ENCODE data around the gene SDF4.
"Not testable (repeated sequence)": the region's sequence is repeated elsewhere in the genome, so short reads cannot be mapped to it uniquely, and the experiment has no call there.

The SDF4 gene

DNA sequence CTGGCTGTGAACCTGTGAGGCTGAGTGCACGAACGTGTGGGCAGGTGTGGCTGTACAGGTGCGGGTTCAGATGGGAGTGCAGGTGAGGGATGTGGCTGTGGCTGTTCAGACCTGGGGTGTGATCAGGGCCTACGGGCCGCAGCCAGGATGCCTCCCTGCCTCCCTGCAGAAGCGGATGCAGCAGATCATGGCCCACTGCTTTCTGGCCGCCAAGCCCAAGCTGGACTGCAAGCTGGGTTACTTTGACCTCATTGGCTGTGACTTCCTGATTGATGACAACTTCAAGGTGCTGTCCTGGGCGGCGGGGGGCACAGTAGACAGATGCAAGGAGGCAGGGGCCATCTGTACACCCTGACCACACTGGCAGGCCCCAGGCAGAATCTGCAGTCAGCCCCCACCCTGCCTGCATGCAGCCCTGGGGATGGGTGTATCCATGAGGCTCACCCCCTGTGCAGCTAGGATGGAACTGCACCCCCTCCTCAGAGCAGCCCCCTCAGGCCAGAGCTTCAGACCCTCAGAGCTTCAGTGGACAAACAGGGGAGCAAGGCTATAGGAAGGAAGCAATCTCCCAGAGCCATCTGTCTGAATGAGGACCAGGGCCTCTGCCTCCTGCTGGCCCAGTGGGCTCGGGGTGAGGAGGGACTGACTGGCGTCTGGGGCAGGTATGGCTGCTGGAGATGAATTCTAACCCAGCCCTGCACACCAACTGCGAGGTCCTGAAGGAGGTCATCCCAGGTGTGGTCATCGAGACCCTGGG is 35.2 kb downstream of the SDF4 start:
- no peak for DNase-seq

DNA sequence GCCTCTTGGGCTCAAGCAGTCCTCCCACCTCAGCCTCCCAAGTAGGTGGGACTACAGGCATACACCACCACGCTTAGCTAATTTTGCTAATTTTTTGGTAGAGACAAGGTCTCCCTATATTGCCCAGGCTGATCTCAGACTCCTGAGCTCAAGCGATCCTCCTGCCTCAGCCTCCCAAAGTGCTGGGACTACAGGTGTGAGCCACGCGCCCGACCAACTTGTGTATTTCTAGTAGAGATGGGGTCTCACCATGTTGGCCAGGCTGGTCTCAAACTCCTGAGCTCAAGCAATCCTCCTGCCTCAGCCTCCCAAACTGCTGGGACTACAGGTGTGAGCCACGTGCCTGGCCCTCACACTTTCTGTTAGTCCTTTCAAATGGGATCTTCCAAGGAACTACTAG is 36.1 kb downstream of the SDF4 start:
- not testable (repeated sequence) for DNase-seq

DNA sequence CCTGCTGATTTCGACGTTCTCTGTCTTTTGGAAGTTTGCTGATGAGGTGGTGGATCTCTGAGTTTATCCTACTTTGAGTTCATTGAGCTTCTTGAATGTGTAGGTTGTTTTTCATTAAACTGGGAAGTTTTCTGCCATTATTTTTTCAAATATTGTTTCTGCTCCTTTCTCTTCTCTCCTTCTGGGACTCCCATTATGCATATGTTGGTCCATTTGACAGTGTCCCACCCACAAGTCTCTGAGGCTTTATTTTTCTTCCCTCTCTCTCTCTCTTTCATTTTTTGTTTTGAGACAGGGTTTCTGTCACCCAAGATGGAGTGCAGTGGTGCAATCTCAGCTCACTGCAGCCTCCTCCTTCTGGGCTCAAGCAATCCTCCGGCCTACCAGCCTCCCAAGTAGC is 37.1 kb downstream of the SDF4 start:
- DNase-seq, result no peak

DNA sequence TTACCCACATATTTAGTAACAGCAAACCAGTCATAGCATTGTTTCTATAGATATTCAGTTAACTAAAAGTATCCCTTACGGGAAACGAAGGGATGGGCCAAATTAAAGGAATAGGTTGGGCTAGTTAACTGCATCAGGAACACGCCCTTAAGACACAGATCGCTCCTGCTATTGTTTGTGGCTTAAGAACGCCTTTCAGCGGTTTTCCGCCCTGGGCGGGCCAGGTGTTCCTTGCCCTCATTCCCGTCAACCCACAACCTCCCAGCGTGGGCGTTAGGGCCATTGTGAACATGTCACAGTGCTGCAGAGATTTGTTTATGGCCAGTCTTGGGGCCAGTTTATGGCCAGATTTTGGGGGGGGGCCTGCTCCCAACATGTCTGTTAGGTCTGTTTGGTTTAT is 40.1 kb downstream of the SDF4 start:
- no peak for DNase-seq

DNA sequence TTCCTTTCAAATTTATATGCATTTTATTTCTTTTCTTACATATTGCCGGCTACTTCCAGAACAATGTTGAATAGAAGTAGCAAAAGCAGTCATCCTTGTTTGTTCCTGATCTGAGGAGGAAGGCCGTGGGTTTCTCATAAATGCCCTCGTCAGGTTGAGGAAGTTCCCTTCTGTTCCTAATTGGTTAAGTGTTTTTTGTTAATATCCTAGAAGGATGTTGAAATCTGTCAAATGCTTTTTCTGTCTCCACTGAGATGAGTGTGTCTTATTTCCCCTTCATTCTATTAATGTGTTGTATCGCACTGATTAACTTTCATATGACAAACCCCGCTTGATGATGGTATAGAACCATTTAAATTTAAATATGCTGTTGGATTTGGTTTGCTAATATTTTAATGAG is 42.7 kb downstream of the SDF4 start:
- DNase-seq, result no peak

DNA sequence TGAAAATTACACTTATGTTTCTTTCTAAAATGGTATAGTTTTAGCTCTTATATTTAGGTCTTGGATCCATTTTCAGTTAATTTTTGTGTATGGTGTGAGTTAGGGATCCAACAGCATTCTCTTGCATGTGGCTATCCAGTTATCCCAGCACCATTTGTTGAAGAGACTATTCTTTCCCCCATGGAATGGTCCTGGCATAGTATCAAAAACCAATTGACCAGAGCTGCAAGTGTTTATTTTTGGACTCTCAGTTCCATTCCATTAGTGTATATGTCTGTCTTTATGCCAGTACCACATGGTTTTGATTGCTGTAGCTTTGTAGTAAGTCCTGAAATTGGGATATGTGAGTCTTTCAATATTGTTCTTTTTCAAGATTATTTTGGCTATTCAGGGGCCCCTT is 43.9 kb downstream of the SDF4 start:
- DNase-seq, result no peak

DNA sequence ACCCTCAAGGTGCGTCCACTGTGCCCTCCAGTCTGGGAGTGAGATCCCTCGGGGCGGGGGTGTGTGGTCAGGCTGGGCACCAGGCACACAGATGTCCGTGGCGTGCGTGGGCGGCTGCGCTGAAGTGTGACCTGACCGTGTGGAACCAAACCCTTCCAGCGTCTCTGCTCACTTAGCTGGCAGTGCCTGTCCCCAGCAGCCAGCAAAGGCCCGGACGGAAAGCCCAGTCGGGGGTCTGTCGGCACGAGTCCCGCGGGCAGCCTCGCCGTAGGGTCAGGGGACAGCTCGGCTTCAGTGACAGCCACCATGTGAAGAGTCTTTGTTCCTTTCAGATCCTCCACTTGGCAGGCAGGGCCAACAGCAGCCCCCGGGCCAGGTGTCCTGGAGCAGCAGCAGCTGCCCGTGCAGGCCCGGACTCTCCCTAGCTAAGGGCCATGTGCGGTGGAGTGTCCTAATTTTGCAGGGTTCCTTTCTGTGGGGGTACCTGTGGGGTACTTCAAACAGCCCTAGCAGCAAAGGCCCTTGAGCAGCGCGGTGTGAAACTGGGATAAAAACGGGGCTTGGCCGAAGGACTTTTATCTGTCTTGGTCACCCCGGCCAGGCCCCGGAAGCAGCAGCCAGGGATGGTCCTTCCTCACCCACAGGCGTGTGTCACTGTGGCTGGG is 46.6 kb downstream of the SDF4 start:
- no peak for DNase-seq

DNA sequence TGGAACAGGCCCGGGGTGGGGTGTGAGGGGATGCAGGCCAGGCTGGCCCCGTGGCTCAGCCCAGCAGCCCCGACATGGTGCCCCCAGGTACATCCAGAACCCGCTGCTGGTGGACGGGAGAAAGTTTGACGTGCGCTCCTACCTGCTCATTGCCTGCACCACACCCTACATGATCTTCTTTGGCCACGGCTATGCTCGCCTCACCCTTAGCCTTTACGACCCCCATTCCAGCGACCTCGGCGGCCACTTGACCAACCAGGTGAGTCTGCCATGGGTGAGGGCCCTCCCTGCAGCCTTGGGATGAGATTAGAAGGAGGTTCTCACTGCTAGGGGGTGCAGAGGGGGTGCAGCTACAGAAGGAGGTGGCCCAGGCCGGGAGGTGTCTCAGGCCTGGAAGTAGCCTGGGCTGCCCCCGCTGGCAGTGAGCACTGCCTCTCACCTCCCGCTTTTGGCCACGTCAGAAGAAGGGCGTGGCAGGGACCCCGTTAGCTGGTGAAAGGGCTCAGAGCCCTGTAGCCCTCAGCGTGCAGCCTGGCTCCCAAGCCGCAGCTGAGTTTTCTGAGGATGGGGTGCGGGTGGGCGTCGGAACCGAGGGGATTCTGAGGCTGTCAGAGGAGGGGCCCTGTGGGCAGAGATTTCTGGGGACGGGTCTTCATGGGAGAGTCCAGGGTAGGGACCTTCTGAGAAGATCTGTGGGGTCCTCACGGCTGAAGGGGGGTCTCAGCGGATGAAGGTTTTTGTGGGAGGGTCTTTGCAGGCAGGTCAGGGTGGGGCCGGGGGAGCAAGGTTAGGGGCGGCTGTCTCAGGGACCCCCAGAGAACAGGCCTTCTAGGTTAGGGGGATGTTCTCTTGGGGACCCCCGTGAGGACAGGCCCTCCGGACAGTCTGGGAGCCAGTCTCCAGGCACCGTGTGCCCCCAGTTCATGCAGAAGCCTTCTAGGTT is 47.7 kb downstream of the SDF4 start:
- no peak for DNase-seq

DNA sequence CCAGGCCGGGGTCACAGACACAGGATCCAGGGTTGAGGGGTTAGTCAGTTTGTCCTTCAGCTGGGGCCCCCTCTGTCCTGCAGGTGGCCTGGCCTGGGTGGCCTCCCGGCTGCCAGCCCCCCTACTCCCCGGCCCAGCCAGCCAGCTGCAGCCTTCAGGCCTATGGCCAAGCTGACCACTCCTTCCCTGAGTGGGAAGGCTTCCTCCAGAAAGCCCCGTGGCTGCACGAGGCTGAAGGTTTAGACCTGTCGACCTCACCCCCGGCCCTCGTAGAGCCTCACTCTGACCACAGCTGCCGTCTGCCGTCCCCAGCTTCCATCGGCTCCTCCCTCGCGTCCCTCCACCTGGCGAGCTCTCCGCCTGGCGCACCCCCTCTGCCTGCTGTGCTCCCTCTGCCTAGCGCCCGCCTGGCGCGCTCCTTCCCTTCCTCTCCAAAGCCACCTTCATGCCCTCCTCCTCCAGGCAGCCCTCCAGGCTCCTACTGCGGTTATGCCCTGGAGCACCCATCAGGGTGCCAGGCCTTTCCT is 48.5 kb downstream of the SDF4 start:
- DNase-seq, result no peak

DNA sequence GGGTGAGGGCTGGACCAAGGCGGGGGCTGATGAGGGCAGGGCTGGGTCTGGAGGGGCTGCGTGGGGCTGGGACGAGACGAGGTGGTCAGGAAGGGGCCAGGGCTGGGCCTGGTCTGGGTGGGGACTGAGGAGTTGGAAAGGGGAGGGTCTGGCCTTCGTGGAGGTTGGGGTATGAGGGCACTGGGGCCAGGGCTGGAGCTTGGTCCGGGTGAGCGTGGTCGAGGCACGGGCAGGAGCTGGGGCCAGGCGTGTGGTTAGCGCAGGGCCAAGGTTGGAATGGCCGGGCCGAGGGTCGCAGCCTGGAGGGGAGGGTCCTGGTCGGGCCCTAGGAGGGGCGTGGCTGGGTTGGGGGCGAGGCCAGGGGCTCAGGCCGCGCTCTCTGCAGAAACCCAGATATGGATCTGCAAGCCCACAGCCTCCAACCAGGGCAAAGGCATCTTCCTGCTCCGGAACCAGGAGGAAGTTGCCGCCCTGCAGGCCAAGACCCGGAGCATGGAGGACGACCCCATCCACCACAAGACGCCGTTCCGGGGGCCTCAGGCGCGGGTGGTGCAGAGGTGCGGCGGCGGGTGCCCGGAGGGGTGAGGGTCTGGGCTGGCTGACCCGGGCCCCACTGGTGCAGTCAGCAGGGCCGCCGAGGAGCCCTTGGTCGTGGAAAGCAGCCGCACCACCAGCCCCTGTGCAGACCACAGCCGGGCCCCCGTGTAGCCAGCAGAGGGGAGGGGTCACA is 49.1 kb downstream of the SDF4 start:
- DNase-seq, result no peak

DNA sequence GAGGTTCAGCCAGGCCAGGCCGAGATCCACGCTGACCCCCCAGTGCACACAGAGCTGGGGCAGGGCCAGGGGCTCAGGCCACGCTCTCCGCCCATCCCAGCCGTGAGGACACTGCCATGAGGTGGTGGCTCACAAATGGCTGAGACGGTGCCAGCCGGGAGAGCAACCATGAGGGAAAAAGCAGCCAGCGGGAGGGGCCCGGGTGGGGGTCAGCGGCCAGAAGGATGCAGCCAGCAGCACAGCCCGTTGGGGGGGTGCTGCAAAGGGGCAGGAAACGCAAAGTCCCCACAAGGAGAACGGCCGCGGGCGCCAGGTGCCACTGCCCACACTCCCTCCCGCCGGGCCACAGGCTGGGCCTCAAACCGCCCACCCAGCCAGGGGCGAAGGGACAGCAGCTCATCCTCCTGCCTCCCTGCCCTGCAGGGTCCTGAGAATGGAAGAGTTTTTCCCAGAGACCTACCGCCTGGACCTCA is 49.8 kb downstream of the SDF4 start:
- no peak for DNase-seq

DNA sequence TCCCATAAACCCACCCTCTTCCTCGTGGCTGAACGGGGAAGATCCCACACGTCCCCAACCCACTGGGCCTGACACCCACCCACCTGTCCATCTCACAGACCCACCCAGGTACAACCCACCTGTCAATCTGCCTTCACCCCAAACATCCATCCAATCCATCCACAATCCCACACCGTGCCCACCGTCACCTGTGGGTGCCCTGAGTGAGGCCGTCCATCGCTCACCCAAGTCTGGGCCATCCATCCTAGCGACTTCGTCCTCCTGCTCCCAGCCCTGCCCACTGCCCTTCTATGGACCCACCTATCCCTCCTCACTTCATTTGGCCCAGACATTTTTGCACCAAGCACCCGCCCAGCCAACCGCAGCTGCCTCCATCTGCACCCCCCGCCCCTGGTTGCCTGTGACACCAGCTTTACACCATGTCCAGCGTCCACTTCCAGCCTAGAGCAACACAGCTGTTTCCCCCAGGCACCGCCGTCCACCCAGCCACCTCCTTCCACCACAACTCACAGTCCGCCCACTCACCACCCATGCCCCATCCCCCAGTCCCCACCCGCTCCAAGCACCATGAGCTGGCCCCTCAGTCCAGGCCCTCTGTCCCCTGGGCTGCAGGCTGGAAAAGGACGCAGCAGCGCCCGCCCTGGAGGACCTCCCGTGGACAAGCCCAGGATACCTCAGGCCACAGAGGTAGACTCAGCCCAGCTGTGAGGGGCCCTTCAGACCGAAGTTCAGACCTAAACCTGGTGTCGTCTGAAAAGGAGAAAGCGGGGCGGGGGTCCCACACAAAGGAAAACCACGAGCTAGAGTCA is 50.5 kb downstream of the SDF4 start:
- no peak for DNase-seq

DNA sequence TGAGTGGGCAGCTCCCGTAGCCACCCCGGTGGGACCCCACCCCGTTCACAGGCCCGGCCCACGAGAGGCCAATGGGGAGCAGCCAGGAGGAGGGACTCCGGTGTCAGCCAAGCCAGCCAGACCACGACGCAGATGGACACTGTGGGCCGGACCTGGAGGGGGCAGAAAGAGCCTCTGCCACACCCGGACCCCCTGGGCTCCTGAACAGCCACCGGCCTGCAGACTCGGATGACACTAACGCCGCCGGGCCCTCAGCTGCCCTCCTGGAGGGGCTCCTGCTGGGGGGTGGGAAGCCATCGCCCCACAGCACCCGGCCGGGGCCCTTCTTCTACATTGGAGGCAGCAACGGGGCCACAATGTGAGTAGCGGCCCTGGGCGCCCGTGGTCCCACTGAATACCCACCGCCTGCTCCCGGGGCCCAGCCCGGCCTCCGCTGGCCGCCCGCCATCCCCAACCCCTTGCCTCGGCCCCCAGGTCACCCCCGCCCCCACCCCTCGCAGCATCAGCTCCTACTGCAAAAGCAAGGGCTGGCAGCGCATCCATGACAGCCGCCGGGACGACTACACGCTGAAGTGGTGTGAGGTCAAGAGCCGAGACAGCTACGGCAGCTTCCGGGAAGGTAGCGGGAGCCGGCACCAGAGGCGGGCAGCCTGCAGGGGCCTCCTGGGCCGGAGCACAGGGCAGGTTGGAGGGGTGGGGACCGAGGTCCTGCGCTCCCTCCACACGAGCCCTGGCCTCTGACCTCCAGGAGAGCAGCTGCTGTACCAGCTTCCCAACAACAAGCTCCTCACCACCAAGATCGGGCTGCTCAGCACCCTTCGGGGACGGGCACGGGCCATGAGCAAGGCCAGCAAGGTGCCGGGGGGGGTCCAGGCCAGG is 51.6 kb downstream of the SDF4 start:
- no peak for DNase-seq

DNA sequence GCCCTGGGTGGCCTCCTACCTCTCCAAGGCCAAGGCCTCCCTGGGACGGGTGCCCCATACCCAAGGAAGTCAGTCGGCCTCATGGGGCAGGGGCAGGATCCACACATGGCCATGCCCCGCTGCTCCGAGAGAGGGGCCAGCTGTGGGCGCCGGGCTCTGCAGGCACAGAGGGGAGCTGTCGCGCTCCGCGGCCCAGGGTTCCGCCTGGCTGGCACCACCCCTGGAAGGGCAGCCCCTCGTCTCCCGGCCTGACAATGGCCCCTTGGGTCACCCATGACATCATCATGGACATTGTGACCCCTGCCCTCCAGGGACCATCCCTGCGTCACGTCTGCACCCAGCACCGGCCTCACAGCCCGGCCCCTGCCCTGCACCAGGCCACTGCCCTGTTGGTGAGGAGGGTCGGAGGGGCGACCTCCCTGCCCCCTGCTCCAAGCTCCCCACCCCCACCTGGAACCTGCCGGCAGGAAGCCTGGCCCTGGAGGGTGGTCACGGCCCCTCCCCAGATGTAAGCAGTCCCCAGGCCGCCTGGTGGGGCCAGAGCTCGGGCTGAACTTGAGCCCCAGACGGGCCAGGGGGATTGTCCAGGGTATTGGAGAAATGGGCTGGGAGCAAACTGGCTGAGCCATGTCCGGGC is 52.3 kb downstream of the SDF4 start:
- DNase-seq, result no peak

DNA sequence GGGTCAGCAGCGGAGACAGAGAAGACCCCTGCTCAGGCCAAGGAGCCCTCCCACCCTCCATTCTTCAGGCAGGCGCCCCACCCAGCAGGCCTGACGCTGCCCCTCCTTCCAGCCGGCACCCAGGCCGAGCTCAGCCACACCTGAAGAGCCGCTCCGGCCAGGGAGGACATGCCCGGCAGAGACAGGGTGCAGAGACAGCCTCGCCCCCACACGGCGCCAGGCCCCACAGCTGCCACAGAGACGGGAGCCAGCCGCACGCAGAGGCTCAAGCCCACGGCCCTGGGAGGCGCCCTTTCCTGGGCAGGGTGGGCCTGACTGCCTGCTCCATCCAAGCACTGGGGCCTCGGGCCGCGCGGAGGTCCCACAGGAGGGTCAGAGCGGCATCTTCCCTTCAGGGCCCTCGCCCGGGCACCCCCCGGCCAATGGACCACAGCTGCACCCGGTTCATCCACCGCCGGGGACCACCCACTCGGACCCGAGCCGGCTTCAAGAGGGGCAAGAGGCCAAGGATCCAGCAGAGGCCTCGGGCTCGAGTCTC is 52.9 kb downstream of the SDF4 start:
- DNase-seq, result no peak

DNA sequence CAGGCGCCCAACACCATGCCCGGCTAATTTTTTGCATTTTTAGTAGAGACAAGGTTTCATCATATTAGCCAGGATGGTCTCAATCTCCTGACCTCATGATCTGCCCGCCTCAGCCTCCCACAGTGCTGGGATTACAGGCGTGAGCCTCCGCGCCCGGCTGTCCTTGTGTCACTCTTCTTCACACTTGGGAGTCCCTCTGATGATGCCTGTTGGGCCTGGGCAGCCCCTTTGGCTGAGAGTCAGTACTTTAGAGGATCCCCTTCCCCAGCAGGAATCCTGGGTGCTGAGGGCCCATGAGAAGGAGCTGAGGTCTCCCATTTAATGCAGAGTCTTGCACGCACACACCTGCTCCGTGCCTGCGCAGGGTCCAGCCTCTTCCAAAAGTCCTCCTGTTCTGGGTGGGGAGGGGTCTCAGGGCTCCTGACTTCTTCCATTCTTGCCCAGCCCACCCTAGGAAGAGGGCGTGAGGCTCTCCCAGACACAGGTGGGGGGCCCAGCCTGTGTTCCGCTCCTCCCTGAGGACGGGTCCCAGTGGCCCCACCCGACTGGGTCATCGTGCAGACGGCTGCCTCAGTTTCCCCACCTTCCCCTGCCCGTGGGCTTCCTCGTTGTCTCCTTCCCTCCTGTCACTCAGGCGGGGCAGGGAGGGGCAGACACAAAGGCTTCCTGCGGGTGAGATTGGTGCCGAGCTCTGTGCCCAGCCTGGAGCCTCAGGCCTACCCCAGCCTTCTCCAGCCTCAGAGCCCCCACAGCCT is 54.2 kb downstream of the SDF4 start:
- DNase-seq, result no peak

DNA sequence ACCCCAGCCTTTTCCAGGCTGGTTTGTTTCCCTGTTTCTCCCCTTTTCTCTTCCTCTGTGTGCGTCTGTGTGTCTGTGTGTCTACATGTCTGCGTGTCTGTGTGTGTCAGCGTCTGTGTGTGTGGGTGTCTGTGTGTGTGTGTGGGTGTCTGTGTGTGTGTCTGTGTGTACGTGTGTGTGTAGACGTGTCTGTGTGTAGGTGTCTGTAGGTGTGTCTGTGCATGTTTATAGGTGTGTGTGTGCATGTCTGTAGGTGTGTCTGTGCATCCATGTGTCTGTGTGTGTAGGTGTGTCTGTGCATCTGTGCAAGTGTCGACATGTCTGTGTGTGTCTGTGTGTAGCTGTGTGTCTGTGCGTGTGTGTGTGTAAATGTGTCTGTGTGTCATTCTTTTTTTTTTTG is 54.9 kb downstream of the SDF4 start:
- no peak for DNase-seq

DNA sequence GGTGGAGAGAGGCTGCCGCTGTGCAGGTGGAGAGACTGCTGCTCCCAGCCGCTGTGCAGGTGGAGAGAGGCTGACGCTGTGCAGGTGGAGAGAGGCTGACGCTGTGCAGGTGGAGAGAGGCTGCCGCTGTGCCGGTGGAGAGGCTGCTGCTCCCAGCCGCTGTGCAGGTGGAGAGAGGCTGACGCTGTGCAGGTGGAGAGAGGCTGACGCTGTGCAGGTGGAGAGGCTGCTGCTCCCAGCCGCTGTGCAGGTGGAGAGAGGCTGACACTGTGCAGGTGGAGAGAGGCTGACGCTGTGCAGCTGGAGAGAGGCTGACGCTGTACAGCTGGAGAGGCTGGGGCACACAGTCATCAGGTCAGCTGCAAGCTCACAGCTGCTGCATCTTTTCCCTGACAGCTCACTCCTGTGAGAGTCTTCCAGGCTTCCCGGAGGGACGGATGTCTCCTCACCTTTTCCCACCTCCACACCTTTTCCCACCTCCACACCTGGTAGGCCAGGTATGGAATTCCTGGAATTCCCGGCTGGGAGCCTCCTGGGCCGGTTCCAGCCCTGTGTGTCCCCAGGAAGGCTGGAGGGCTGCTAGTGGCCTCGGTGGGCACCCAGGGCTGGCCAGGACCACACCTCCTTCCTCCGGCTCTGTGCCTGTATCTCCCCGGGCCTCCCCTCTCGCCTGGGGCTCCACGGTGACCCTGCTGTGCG is 55.6 kb downstream of the SDF4 start:
- not testable (repeated sequence) for DNase-seq

All from COR-L47 (cell line).